ENCODE results near the gene TFB2M. TPM values are rescaled to one million over a fixed set of nuclear protein-coding genes. Genes with fewer than 3 reads are reported as not detected.

TFB2M gene
- total RNA-seq, 1 donor from 2014 or later, result 17.3 TPM

- DNase-seq (ENCODE audit: low read depth), result peak; percentile 34
- peak overlapping the region; percentile 60 for H3K27ac ChIP-seq (ENCODE audit: low read depth, low read length)
- peaks cover 5% of the 10 kb centered on the region for H3K36me3 ChIP-seq (ENCODE audit: insufficient read depth, low read length)
- H3K9me3 ChIP-seq (ENCODE audit: insufficient read depth, low read depth, low read length), result no peaks in the 10 kb centered on the region
- no peaks in the 10 kb centered on the region for H3K9me3 Mint-ChIP-seq (ENCODE audit: unreplicated experiment)
- H2AFZ ChIP-seq (ENCODE audit: low read depth, low read length), result no peak overlapping the region
- peaks cover 49% of the 10 kb centered on the region for H3K79me2 ChIP-seq (ENCODE audit: insufficient read depth, low read length)
- no peak overlapping the region for H3K4me3 Mint-ChIP-seq (ENCODE audit: unreplicated experiment)
- H3K9ac ChIP-seq (ENCODE audit: low read length), result peak overlapping the region; percentile 47
- H3K4me1 ChIP-seq (ENCODE audit: insufficient read depth, low read length), result peaks cover 15% of the 10 kb centered on the region
- no peak overlapping the region for H3K27ac Mint-ChIP-seq (ENCODE audit: unreplicated experiment)
- no peak for TF ChIP-seq CTCF (IDR thresholded peaks at IDR 0.05; ENCODE audit: insufficient read depth, low read depth, low read length)
- TF ChIP-seq EZH2 (IDR thresholded peaks at IDR 0.05; ENCODE audit: insufficient read depth, low read length), result no peak
- no peak overlapping the region for H3K4me3 ChIP-seq (ENCODE audit: insufficient read depth, low read depth, low read length)
- FAIRE-seq, result no peak
- peaks cover 3% of the 10 kb centered on the region for H3K4me1 Mint-ChIP-seq (ENCODE audit: low read depth, unreplicated experiment)
- H3K36me3 Mint-ChIP-seq (ENCODE audit: low read depth, unreplicated experiment), result peaks cover 11% of the 10 kb centered on the region
- H3K27me3 ChIP-seq (ENCODE audit: insufficient read depth, low read length), result no peaks in the 10 kb centered on the region
- no peaks in the 10 kb centered on the region for H4K20me1 ChIP-seq (ENCODE audit: insufficient read depth, low read length)
- H3K4me2 ChIP-seq (ENCODE audit: low read length), result peak overlapping the region; percentile 66
- H3K27me3 Mint-ChIP-seq (ENCODE audit: low read depth, unreplicated experiment), result no peaks in the 10 kb centered on the region
Measured at GRCh38 chr1:246587606-246588005, 21.5 kb upstream of the TFB2M start.

GRCh38 chr1:246587032-246587431, 21.0 kb upstream of the TFB2M start:
- Mint-ChIP-seq H3K36me3 (ENCODE audit: low read depth, unreplicated experiment) (peaks cover 11% of the 10 kb centered on the region), H3K4me3 (ENCODE audit: unreplicated experiment) (no peak overlapping the region), H3K27ac (ENCODE audit: unreplicated experiment) (no peak overlapping the region), H3K4me1 (ENCODE audit: low read depth, unreplicated experiment) (peaks cover 3% of the 10 kb centered on the region), H3K9me3 (ENCODE audit: unreplicated experiment) (no peaks in the 10 kb centered on the region), H3K27me3 (ENCODE audit: low read depth, unreplicated experiment) (no peaks in the 10 kb centered on the region)
- H3K9ac ChIP-seq (ENCODE audit: low read length), result peak overlapping the region; percentile 47
- peak overlapping the region; percentile 60 for H3K27ac ChIP-seq (ENCODE audit: low read depth, low read length)
- H4K20me1 ChIP-seq (ENCODE audit: insufficient read depth, low read length), result peaks cover 3% of the 10 kb centered on the region
- no peak for TF ChIP-seq CTCF (IDR thresholded peaks at IDR 0.05; ENCODE audit: insufficient read depth, low read depth, low read length)
- TF ChIP-seq EZH2 (IDR thresholded peaks at IDR 0.05; ENCODE audit: insufficient read depth, low read length), result no peak
- FAIRE-seq, result no peak
- H3K4me3 ChIP-seq (ENCODE audit: insufficient read depth, low read depth, low read length), result no peak overlapping the region
- peak overlapping the region; percentile 66 for H3K4me2 ChIP-seq (ENCODE audit: low read length)
- peaks cover 53% of the 10 kb centered on the region for H3K79me2 ChIP-seq (ENCODE audit: insufficient read depth, low read length)
- no peak overlapping the region for H2AFZ ChIP-seq (ENCODE audit: low read depth, low read length)
- peaks cover 10% of the 10 kb centered on the region for H3K4me1 ChIP-seq (ENCODE audit: insufficient read depth, low read length)
- DNase-seq (ENCODE audit: low read depth), result no peak
- H3K9me3 ChIP-seq (ENCODE audit: insufficient read depth, low read depth, low read length), result no peaks in the 10 kb centered on the region
- peaks cover 5% of the 10 kb centered on the region for H3K36me3 ChIP-seq (ENCODE audit: insufficient read depth, low read length)
- no peaks in the 10 kb centered on the region for H3K27me3 ChIP-seq (ENCODE audit: insufficient read depth, low read length)

- Mint-ChIP-seq H3K9me3 (ENCODE audit: unreplicated experiment) (no peaks in the 10 kb centered on the region), H3K27me3 (ENCODE audit: low read depth, unreplicated experiment) (no peaks in the 10 kb centered on the region), H3K4me1 (ENCODE audit: low read depth, unreplicated experiment) (peaks cover 7% of the 10 kb centered on the region), H3K4me3 (ENCODE audit: unreplicated experiment) (no peak overlapping the region), H3K27ac (ENCODE audit: unreplicated experiment) (no peak overlapping the region), H3K36me3 (ENCODE audit: low read depth, unreplicated experiment) (peaks cover 7% of the 10 kb centered on the region)
- peaks cover 60% of the 10 kb centered on the region for H3K79me2 ChIP-seq (ENCODE audit: insufficient read depth, low read length)
- peaks cover 3% of the 10 kb centered on the region for H4K20me1 ChIP-seq (ENCODE audit: insufficient read depth, low read length)
- H2AFZ ChIP-seq (ENCODE audit: low read depth, low read length), result no peak overlapping the region
- peaks cover 8% of the 10 kb centered on the region for H3K4me1 ChIP-seq (ENCODE audit: insufficient read depth, low read length)
- H3K27ac ChIP-seq (ENCODE audit: low read depth, low read length), result no peak overlapping the region
- no peak overlapping the region for H3K9ac ChIP-seq (ENCODE audit: low read length)
- H3K4me3 ChIP-seq (ENCODE audit: insufficient read depth, low read depth, low read length), result no peak overlapping the region
- H3K4me2 ChIP-seq (ENCODE audit: low read length), result no peak overlapping the region
- DNase-seq (ENCODE audit: low read depth), result no peak
- H3K36me3 ChIP-seq (ENCODE audit: insufficient read depth, low read length), result peaks cover 5% of the 10 kb centered on the region
- TF ChIP-seq CTCF (IDR thresholded peaks at IDR 0.05; ENCODE audit: insufficient read depth, low read depth, low read length) (no peak), EZH2 (IDR thresholded peaks at IDR 0.05; ENCODE audit: insufficient read depth, low read length) (no peak)
- no peaks in the 10 kb centered on the region for H3K9me3 ChIP-seq (ENCODE audit: insufficient read depth, low read depth, low read length)
- no peak for FAIRE-seq
- H3K27me3 ChIP-seq (ENCODE audit: insufficient read depth, low read length), result no peaks in the 10 kb centered on the region
Measured at GRCh38 chr1:246583448-246584185, 17.6 kb upstream of the TFB2M start.
